D721Med (cell line): Measurements from ENCODE around the gene SMYD5.

Experiments
- DNase-seq: peaks from one replicate; pipeline ENCODE4 v3.0.0; 2011; ENCODE audit warnings: low spot score; ENCODE audit not compliant: insufficient read length
- FAIRE-seq: peaks from 2 replicates; lab custom pipeline; 2011; peaks lifted over from hg19 to GRCh38; lab: Jason Lieb, UNC
- CTCF ChIP-seq: IDR thresholded peaks from 2 replicates; pipeline ENCODE4 v1.5.1; 2012; ENCODE audit warnings: mild to moderate bottlenecking, control low read depth; ENCODE audit not compliant: insufficient read depth; ENCODE audit errors: missing control alignments

SMYD5 gene

DNA sequence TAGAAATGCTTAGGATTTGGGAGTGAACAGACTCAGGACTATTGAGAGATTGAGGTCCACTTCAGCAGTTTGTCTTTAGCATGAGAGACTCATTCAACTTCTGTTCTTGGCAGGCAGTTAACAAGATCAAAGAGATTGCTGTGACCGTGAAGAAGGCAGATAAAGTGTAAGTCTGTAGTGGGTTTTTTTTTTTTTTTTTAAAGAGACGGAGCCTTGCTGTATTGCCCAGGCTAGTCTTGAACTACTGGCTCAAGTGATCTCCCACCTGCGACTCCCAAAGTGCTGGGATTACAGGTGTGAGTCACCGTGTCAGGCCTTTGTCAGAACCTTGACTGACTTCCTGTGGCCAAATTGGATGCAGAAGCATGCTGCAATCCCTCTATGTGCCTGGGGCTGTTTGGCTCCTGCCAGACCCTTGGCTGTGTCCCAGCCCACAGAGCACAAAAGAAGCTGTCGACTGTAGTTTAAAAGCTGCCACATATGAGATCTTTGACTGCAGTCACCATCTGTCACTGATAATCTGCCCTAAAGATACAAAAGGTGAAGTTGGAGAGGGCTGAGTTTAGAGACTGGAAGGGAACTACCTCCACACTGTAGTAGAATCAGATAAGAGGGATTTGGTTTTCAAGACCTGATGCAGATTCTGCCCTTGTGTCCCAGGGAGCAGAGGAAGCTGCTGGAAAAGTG, 30.0 kb downstream of the SMYD5 start:
- no peak for TF ChIP-seq CTCF
- DNase-seq (no peak), FAIRE-seq (no peak)

GRCh38 chr2:73244580-73244979, 30.5 kb downstream of the SMYD5 start:
- DNase-seq = no peak
- no peak for FAIRE-seq
- TF ChIP-seq CTCF = no peak

DNA sequence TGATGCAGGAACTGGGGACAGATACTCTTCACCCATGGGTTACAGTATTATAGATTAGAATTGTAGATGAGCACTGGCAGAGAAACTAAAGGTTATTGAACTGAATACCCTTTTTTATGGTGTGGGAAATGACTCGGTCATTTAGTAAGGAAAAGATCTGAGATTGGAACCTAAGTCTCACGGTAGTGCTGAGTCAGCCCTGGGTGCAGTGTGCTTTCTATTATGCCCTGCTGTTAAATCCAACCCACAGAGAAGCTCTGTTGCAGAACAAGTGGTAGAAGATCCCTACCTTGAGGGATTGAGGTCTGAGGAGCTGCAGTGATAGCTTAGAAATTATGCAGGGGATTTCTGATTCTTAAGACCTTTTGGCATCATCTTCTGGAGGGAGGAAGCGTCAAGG, 32.8 kb downstream of the SMYD5 start:
- FAIRE-seq = no peak
- TF ChIP-seq CTCF = no peak
- DNase-seq = no peak

DNA sequence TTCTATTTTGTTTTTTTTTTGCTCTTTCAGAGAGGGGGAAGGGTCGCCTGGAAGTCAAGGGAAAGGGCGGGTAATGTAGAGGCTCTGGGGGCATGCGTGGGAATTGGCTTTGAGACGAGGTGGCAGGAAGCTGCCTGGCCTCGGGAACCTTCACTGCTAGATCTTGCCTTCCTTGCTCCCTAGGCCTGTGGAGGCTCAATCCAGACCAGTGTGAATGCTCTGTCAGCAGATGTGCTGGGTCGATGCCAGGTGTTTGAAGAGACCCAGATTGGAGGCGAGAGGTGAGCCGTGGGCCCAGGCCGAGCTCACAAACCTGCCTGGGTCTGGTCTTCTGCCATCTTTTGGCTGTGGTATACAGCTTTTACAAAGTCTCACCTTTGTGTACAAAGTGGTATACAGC, 35.6 kb downstream of the SMYD5 start:
- no peak for FAIRE-seq
- no peak for TF ChIP-seq CTCF
- no peak for DNase-seq

DNA sequence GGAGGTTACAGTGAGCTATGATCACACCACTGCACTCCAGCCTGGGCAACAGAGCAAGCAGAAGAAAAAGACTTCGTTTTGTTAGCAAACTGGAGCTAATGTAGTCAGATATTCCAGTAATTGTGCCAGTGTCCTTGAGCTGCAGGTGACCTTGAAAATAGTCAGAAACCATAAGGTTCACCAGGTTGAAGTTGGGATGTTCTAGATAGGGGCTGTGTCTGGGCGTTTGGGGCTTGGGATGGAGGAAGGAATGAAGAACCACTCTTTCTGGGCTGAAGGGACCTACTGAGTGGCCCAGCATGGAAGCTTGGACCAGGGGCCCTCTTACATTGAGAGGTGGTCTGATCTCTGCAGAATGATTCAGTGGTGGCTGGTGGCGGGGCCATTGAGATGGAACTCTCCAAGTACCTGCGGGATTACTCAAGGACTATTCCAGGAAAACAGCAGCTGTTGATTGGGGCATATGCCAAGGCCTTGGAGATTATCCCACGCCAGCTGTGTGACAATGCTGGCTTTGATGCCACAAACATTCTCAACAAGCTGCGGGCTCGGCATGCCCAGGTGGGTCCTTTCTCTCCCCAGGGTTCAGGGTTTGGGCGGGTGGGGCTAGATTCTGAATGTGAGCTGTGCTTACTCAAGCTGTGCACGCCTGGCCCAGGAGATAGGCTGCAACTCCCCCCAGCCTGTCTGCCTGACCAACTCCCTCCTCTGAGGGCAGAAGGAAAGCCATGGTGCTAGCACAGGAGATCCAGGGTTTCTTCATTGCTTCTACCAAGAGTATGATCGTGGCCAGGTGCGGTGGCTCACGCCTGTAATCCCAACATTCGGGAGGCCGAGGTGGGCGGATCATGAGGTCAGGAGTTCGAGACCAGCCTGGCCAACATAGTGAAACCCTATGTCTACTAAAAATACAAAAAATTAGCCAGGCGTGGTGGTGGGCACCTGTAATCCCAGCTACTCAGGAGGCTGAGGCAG, 37.1 kb downstream of the SMYD5 start:
- no peak for DNase-seq
- FAIRE-seq = no peak
- TF ChIP-seq CTCF = no peak

DNA sequence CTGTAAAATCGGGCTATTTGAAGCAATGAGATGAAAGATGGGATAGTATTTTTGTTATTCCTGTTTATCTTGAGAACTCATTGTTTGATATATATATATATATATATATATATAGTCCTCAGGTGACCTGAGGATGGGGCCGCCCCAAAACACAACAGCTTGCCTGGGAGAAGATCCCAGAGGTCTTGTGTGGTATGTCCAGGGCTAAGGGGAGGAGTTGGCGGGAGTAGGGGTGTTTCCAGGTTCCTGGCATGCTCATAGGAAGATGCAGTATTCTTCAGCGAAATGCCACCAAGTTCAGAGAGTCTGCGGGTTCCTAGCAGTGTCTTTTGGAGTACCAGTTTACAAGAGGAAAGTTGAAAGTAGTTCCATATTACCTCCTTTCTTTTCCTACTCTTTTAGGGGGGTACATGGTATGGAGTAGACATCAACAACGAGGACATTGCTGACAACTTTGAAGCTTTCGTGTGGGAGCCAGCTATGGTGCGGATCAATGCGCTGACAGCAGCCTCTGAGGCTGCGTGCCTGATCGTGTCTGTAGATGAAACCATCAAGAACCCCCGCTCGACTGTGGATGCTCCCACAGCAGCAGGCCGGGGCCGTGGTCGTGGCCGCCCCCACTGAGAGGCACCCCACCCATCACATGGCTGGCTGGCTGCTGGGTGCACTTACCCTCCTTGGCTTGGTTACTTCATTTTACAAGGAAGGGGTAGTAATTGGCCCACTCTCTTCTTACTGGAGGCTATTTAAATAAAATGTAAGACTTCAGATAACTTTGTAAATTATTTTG, 38.4 kb downstream of the SMYD5 start:
- TF ChIP-seq CTCF = no peak
- no peak for FAIRE-seq

More for the DNA sequence above, 38.4 kb downstream of the SMYD5 start:
- DNase-seq = no peak
